Measurements from ENCODE around the gene OR1E2.

DNA sequence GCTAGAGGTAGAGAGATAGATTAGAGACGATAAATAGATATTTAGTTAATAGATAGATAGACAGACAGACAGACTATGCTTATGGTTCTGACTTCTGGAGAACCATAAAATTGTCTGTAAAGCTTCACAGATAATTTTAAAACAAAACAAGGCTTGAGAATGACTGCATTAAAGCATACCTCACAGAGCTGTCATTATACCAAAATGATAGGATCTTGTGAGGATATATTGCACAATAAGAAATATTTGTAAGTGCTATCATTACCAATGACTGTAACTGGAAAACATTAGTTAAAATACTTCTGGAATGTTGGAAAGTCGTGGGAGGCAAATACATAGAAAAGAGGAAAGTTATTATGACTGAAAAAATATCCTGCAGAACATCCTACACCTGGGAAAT, 31.9 kb downstream of the OR1E2 start:
- TF ChIP-seq POLR2A (IDR thresholded peaks at IDR 0.05): no peak
- TF ChIP-seq, protein P1, sequence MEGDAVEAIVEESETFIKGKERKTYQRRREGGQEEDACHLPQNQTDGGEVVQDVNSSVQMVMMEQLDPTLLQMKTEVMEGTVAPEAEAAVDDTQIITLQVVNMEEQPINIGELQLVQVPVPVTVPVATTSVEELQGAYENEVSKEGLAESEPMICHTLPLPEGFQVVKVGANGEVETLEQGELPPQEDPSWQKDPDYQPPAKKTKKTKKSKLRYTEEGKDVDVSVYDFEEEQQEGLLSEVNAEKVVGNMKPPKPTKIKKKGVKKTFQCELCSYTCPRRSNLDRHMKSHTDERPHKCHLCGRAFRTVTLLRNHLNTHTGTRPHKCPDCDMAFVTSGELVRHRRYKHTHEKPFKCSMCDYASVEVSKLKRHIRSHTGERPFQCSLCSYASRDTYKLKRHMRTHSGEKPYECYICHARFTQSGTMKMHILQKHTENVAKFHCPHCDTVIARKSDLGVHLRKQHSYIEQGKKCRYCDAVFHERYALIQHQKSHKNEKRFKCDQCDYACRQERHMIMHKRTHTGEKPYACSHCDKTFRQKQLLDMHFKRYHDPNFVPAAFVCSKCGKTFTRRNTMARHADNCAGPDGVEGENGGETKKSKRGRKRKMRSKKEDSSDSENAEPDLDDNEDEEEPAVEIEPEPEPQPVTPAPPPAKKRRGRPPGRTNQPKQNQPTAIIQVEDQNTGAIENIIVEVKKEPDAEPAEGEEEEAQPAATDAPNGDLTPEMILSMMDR (IDR thresholded peaks at IDR 0.05 in 8 of 11, conservative IDR thresholded peaks at IDR 0.05 in 3 of 11): no peak
- no peak for TF ChIP-seq POLR2AphosphoS5 (IDR thresholded peaks at IDR 0.05)
